IMR-90 (cell line): ENCODE data around the gene EYS. TPM values are rescaled to one million over a fixed set of nuclear protein-coding genes. Genes with fewer than 3 reads are reported as not detected.
"Not testable (repeated sequence)": the region's sequence is repeated elsewhere in the genome, so short reads cannot be mapped to it uniquely, and the experiment has no call there.

Source experiments
- ATAC-seq: fragments of 200-7000 bp; cut with Tn5 transposase; 2 replicates; pipeline ENCODE4 v1.9.1; 2020; ENCODE audit warnings: low read depth, mild to moderate bottlenecking, moderate library complexity
- BruUV-seq: library from RNA; stranded (reverse); fragments of 400-500 nt; replicated peaks from 2 replicates; lab custom pipeline; 2021; lab: Mats Ljungman, UMichigan
- CTCF ChIA-PET: fragments of 300-600 bp; formaldehyde crosslinking; extraction: SDS; loops from one replicate; lab custom pipeline; 2021; ENCODE audit warnings: antibody characterized with exemption; lab: Yijun Ruan, JAX
- POLR2A ChIA-PET: fragments of 300-600 bp; sonication (Branson Sonifier 250); formaldehyde crosslinking; loops from one replicate; lab custom pipeline; 2022; ENCODE audit warnings: antibody characterized with exemption; ENCODE audit not compliant: unreplicated experiment; lab: Charles Lee
- DNase-seq: peaks from one replicate; pipeline ENCODE4 v3.0.0; 2013
- H2AFZ ChIP-seq: replicated peaks from 2 replicates; pipeline ENCODE3; 2013; ENCODE audit warnings: low read length, mild to moderate bottlenecking; ENCODE audit not compliant: poor library complexity
- H2AK5ac ChIP-seq: 2 replicates; pipeline ENCODE4 v1.6.1; 2013; ENCODE audit warnings: low read depth, low read length, inconsistent platforms
- H2AK9ac ChIP-seq: replicated peaks from 2 replicates; pipeline ENCODE3; 2013; ENCODE audit warnings: mild to moderate bottlenecking, low read depth, low read length, moderate library complexity; ENCODE audit not compliant: poor library complexity
- H2BK120ac ChIP-seq: 2 replicates; pipeline ENCODE4 v1.6.1; 2013; ENCODE audit warnings: low read depth, low read length, inconsistent platforms
- H2BK15ac ChIP-seq: 3 replicates; pipeline ENCODE4 v1.6.1; 2013; ENCODE audit warnings: low read depth, low read length, inconsistent platforms
- H2BK20ac ChIP-seq: 2 replicates; pipeline ENCODE4 v1.6.1; 2013; ENCODE audit warnings: low read depth, mild to moderate bottlenecking, inconsistent platforms, low read length, moderate library complexity
- H2BK5ac ChIP-seq: 2 replicates; pipeline ENCODE4 v1.6.1; 2013; ENCODE audit warnings: mild to moderate bottlenecking, low read depth, low read length, inconsistent platforms; ENCODE audit not compliant: poor library complexity, severe bottlenecking
- H3K14ac ChIP-seq: replicated peaks from 2 replicates; pipeline ENCODE4 v1.6.1; 2013; ENCODE audit warnings: low read depth, low read length, inconsistent platforms
- H3K18ac ChIP-seq: 2 replicates; pipeline ENCODE4 v1.6.1; 2013; ENCODE audit warnings: low read depth, low read length, control low read depth
- H3K23ac ChIP-seq: 2 replicates; pipeline ENCODE4 v1.6.1; 2013; ENCODE audit warnings: low read depth, low read length, inconsistent platforms
- H3K27ac ChIP-seq: 2 replicates; pipeline ENCODE4 v1.5.1; 2013; ENCODE audit warnings: mild to moderate bottlenecking, control low read depth, low read length; ENCODE audit not compliant: insufficient read depth
- H3K27me3 ChIP-seq: 2 replicates; pipeline ENCODE4 v1.6.1; 2013; ENCODE audit warnings: low read length; ENCODE audit not compliant: control insufficient read depth, insufficient read depth
- H3K36me3 ChIP-seq: 2 replicates; pipeline ENCODE4 v1.6.1; 2013; ENCODE audit warnings: low read length, mixed read lengths; ENCODE audit not compliant: control insufficient read depth, insufficient read depth
- H3K4ac ChIP-seq: 2 replicates; pipeline ENCODE4 v1.6.1; 2013; ENCODE audit warnings: low read depth, low read length, inconsistent platforms
- H3K4me1 ChIP-seq: 2 replicates; pipeline ENCODE4 v1.6.1; 2013; ENCODE audit warnings: low read length, mixed read lengths; ENCODE audit not compliant: control insufficient read depth, insufficient read depth
- H3K4me2 ChIP-seq: 2 replicates; pipeline ENCODE4 v1.6.1; 2013; ENCODE audit warnings: low read depth, mild to moderate bottlenecking, control low read depth, low read length, moderate library complexity
- H3K4me3 ChIP-seq: 2 replicates; pipeline ENCODE4 v1.5.1; 2013; ENCODE audit warnings: low read depth, mild to moderate bottlenecking, control low read depth, low read length, moderate library complexity; ENCODE audit not compliant: insufficient read depth
- H3K56ac ChIP-seq: 2 replicates; pipeline ENCODE4 v1.6.1; 2013; ENCODE audit warnings: low read length, inconsistent platforms; ENCODE audit not compliant: insufficient read depth; ENCODE audit errors: extremely low read depth
- H3K79me1 ChIP-seq, 2 experiments: 2 replicates each; pipeline ENCODE4 v1.6.1; 2013; ENCODE audit warnings: low read length in 2 of 2, inconsistent platforms in 1 of 2, low read depth in 1 of 2
- H3K9ac ChIP-seq: 2 replicates; pipeline ENCODE4 v1.6.1; 2013; ENCODE audit warnings: low read depth, low read length, control low read depth
- H3K9me1 ChIP-seq: 2 replicates; pipeline ENCODE4 v1.6.1; 2013; ENCODE audit warnings: low read length, inconsistent platforms; ENCODE audit not compliant: insufficient read depth
- H3K9me3 ChIP-seq: 2 replicates; pipeline ENCODE4 v1.6.1; 2013; ENCODE audit warnings: low read length; ENCODE audit not compliant: control insufficient read depth, insufficient read depth
- H4K20me1 ChIP-seq: 2 replicates; pipeline ENCODE4 v1.6.1; 2013; ENCODE audit warnings: low read length, inconsistent platforms; ENCODE audit not compliant: insufficient read depth
- H4K5ac ChIP-seq: 2 replicates; pipeline ENCODE4 v1.6.1; 2013; ENCODE audit warnings: mild to moderate bottlenecking, low read depth, low read length, control low read depth
- H4K8ac ChIP-seq, 2 experiments: 2 replicates each; pipeline ENCODE4 v1.6.1; 2013; ENCODE audit warnings: low read depth in 2 of 2, low read length in 2 of 2, control low read depth in 1 of 2, inconsistent platforms in 1 of 2
- H4K91ac ChIP-seq: 2 replicates; pipeline ENCODE4 v1.6.1; 2013; ENCODE audit warnings: low read depth, low read length, inconsistent platforms; ENCODE audit not compliant: insufficient read depth
- WGBS, 2 experiments: methylation state at CpG; one replicate each; pipeline versions ENCODE4 v1.1.5 to v1.1.7; 2013; ENCODE audit warnings: missing lambda C conversion rate in 2 of 2; ENCODE audit not compliant: insufficient read length in 1 of 2; ENCODE audit errors: extremely low coverage in 2 of 2; 5-methylcytosine and 5-hydroxymethylcytosine counted together
- dilution Hi-C: fragments of 300-500 bp; cut with HindIII; formaldehyde crosslinking; loops from one replicate; pipeline ENCODE4 v1.14.3; 2018; ENCODE audit warnings: low sequenced_read_pairs; ENCODE audit not compliant: unreplicated experiment
- in situ Hi-C: fragments of 300-500 bp; cut with MboI; formaldehyde crosslinking; loops from 3 replicates; pipeline ENCODE4 v1.14.3; 2019; ENCODE audit warnings: low sequenced_read_pairs, inconsistent platforms, mixed read lengths
- intact Hi-C: fragments of 100-400 bp; cut with micrococcal nuclease; formaldehyde crosslinking; loops from 2 replicates; pipeline ENCODE4 v1.10.0; 2022
- polyA plus RNA-seq, 3 experiments: library from polyadenylated mRNA; depleted of rRNA; stranded (reverse); fragments of >200 nt; gene quantifications; 2 replicates each; pipeline ENCODE4 v1.2.3, GENCODE V29; 2012; ENCODE audit warnings: low replicate concordance in 1 of 3
- total RNA-seq: library from RNA; depleted of rRNA; stranded (reverse); fragments of >200 nt; gene quantifications from 2 replicates; pipeline ENCODE4 v1.2.3, GENCODE V29; 2012

EYS gene
- total and polyA plus RNA-seq, 2 of the 4 experiments (the other 2 are of a cell fraction), result under 0.01 TPM; not detected in 1

GRCh38 chr6:63738190-63738589 lies 1968.8 kb downstream of the EYS start:
- DNase-seq, in situ Hi-C loops, BruUV-seq, H2BK120ac ChIP-seq, H2BK5ac ChIP-seq, H3K4ac ChIP-seq, H2BK20ac ChIP-seq, H3K23ac ChIP-seq, H3K4me2 ChIP-seq, H3K9ac ChIP-seq, H3K9me3 ChIP-seq, H3K27ac ChIP-seq, H3K56ac ChIP-seq, H3K9me1 ChIP-seq, H4K20me1 ChIP-seq, ATAC-seq, H3K36me3 ChIP-seq, H3K14ac ChIP-seq, H3K27me3 ChIP-seq, H3K79me1 ChIP-seq, H3K4me1 ChIP-seq, H3K18ac ChIP-seq, H3K4me3 ChIP-seq, intact Hi-C loops, CTCF ChIA-PET, H2AK9ac ChIP-seq, H2AFZ ChIP-seq, H4K8ac ChIP-seq, H2AK5ac ChIP-seq, H2BK15ac ChIP-seq, H4K5ac ChIP-seq, dilution Hi-C loops, H4K91ac ChIP-seq, POLR2A ChIA-PET: not testable (repeated sequence)
- WGBS, 2 experiments, result no CpG with 5 or more reads among the region's 2 CpGs
